H1 (cell line): ENCODE measurements around the gene MACC1. TPM values are rescaled to one million over a fixed set of nuclear protein-coding genes. Genes with fewer than 3 reads are reported as not detected.

Source experiments
- CTCF ChIA-PET: fragments of 300-600 bp; sonication (Branson Sonifier 250); formaldehyde crosslinking; loops from one replicate; lab custom pipeline; 2021; ENCODE audit not compliant: partially characterized antibody; lab: Charles Lee
- POLR2A ChIA-PET: fragments of 300-600 bp; sonication (Branson Sonifier 250); formaldehyde crosslinking; loops from one replicate; lab custom pipeline; 2021; ENCODE audit warnings: inconsistent platforms; ENCODE audit not compliant: partially characterized antibody; lab: Charles Lee
- DNase-seq, 2 experiments: peaks; one replicate each; pipeline versions ENCODE4 v3.0.0 to v3.0.0-alpha.2; 2010 to 2022; ENCODE audit warnings: low spot score in 2 of 2, low read depth in 1 of 2, mixed read lengths in 1 of 2
- FAIRE-seq: peaks from 2 replicates; lab custom pipeline; 2011; peaks lifted over from hg19 to GRCh38; lab: Jason Lieb, UNC
- H2AFZ ChIP-seq: 2 replicates; pipeline ENCODE4 v1.8.1; 2012; ENCODE audit warnings: low read length, inconsistent platforms
- H2AK5ac ChIP-seq: 2 replicates; pipeline ENCODE4 v1.6.1; 2013; ENCODE audit warnings: low read depth, low read length
- H2BK120ac ChIP-seq: replicated peaks from 2 replicates; pipeline ENCODE3; 2013; ENCODE audit warnings: low read depth, low read length, inconsistent platforms
- H2BK12ac ChIP-seq: 2 replicates; pipeline ENCODE4 v1.6.1; 2013; ENCODE audit warnings: low read depth, low read length
- H2BK15ac ChIP-seq: 2 replicates; pipeline ENCODE4 v1.6.1; 2013; ENCODE audit warnings: low read length
- H2BK20ac ChIP-seq: 2 replicates; pipeline ENCODE4 v1.6.1; 2013; ENCODE audit warnings: low read length
- H2BK5ac ChIP-seq: 2 replicates; pipeline ENCODE4 v1.6.1; 2013; ENCODE audit warnings: low read depth, low read length
- H3K14ac ChIP-seq: 2 replicates; pipeline ENCODE4 v1.6.1; 2013; ENCODE audit warnings: inconsistent platforms; ENCODE audit not compliant: insufficient read length
- H3K18ac ChIP-seq: 2 replicates; pipeline ENCODE4 v1.6.1; 2013; ENCODE audit warnings: low read length; ENCODE audit errors: extremely low read depth
- H3K23ac ChIP-seq: 2 replicates; pipeline ENCODE4 v1.6.1; 2013; ENCODE audit warnings: inconsistent platforms; ENCODE audit not compliant: insufficient read length
- H3K23me2 ChIP-seq: 2 replicates; pipeline ENCODE4 v1.6.1; 2013; ENCODE audit warnings: low read depth, low read length
- H3K27ac ChIP-seq: 2 replicates; pipeline ENCODE4 v1.6.1; 2011; ENCODE audit warnings: low read depth, low read length, inconsistent platforms
- H3K27me3 ChIP-seq, 4 experiments: replicated peaks in 1 of 4; 1 replicate in 1 of 4; 2 replicates in 3 of 4; pipeline versions ENCODE4 v1.6.1 to v1.8.1; 2011 to 2013; ENCODE audit warnings: low read length in 3 of 4, mild to moderate bottlenecking in 3 of 4, inconsistent platforms in 2 of 4, mixed read lengths in 2 of 4, moderate library complexity in 1 of 4; ENCODE audit not compliant: control insufficient read depth in 3 of 4, insufficient read depth in 3 of 4; ENCODE audit errors: extremely low read depth in 1 of 4
- H3K36me3 ChIP-seq, 4 experiments: 2 replicates each; pipeline versions ENCODE4 v1.6.1 to v1.8.1; 2011 to 2013; ENCODE audit warnings: mild to moderate bottlenecking in 4 of 4, low read length in 3 of 4, moderate library complexity in 2 of 4, control low read depth in 1 of 4, inconsistent platforms in 1 of 4; ENCODE audit not compliant: insufficient read depth in 4 of 4, control insufficient read depth in 2 of 4
- H3K4ac ChIP-seq: replicated peaks from 2 replicates; pipeline ENCODE3; 2013; ENCODE audit warnings: low read length, low read depth, mixed read lengths, inconsistent platforms; ENCODE audit not compliant: insufficient read length
- H3K4me1 ChIP-seq, 4 experiments: replicated peaks in 1 of 4; 1 replicate in 1 of 4; 2 replicates in 3 of 4; pipeline versions ENCODE4 v1.6.1 to v1.8.1; 2011 to 2013; ENCODE audit warnings: low read length in 3 of 4, inconsistent platforms in 2 of 4, mixed read lengths in 1 of 4; ENCODE audit not compliant: insufficient read depth in 4 of 4, control insufficient read depth in 3 of 4
- H3K4me2 ChIP-seq, 2 experiments: 2 replicates each; pipeline versions ENCODE4 v1.6.1 to v1.8.1; 2011 to 2013; ENCODE audit warnings: low read depth in 2 of 2, low read length in 2 of 2, control low read depth in 1 of 2, inconsistent platforms in 1 of 2, mild to moderate bottlenecking in 1 of 2; ENCODE audit not compliant: insufficient read depth in 1 of 2
- H3K4me3 ChIP-seq, 4 experiments: fragments of 200-600, 300-600 bp in 1 of 4; sonication (generic), shearing (Covaris generic), sonication (Bioruptor Twin) in 1 of 4; 2 replicates each; pipeline versions ENCODE4 v1.5.1 to v1.8.1; 2011 to 2016; ENCODE audit warnings: low read length in 4 of 4, low read depth in 3 of 4, control low read depth in 2 of 4, inconsistent platforms in 2 of 4, mild to moderate bottlenecking in 2 of 4, mixed read lengths in 1 of 4, moderate library complexity in 1 of 4; ENCODE audit not compliant: insufficient read depth in 2 of 4; ENCODE audit errors: extremely low read depth in 1 of 4
- H3K56ac ChIP-seq: replicated peaks from 2 replicates; pipeline ENCODE3; 2013; ENCODE audit warnings: low read depth, mild to moderate bottlenecking, mixed read lengths, low read length, inconsistent platforms; ENCODE audit not compliant: insufficient read length
- H3K79me1 ChIP-seq: 2 replicates; pipeline ENCODE4 v1.6.1; 2013; ENCODE audit warnings: low read depth, low read length, control low read depth
- H3K79me2 ChIP-seq, 2 experiments: 2 replicates each; pipeline versions ENCODE4 v1.6.1 to v1.8.1; 2012 to 2013; ENCODE audit warnings: low read length in 2 of 2, mild to moderate bottlenecking in 2 of 2, inconsistent platforms in 1 of 2; ENCODE audit not compliant: insufficient read depth in 2 of 2, control insufficient read depth in 1 of 2
- H3K9ac ChIP-seq, 4 experiments: replicated peaks in 1 of 4; 1 replicate in 1 of 4; 2 replicates in 3 of 4; pipeline versions ENCODE4 v1.6.1 to v1.8.1; 2011 to 2013; ENCODE audit warnings: low read depth in 3 of 4, low read length in 3 of 4, control low read depth in 2 of 4, mild to moderate bottlenecking in 2 of 4, moderate library complexity in 2 of 4, inconsistent platforms in 1 of 4; ENCODE audit errors: extremely low read depth in 1 of 4
- H3K9me3 ChIP-seq, 2 experiments: 2 replicates each; pipeline versions ENCODE4 v1.6.1 to v1.8.1; 2012 to 2013; ENCODE audit warnings: mild to moderate bottlenecking in 2 of 2, moderate library complexity in 2 of 2, control low read depth in 1 of 2, inconsistent platforms in 1 of 2, low read depth in 1 of 2, low read length in 1 of 2, mixed read lengths in 1 of 2; ENCODE audit not compliant: insufficient read depth in 2 of 2
- H4K20me1 ChIP-seq, 2 experiments: replicated peaks in 1 of 2; 2 replicates each; pipeline versions ENCODE3 to v1.8.1; 2011 to 2013; ENCODE audit warnings: inconsistent platforms in 2 of 2, low read length in 2 of 2, mild to moderate bottlenecking in 1 of 2; ENCODE audit not compliant: insufficient read depth in 2 of 2, control insufficient read depth in 1 of 2
- H4K5ac ChIP-seq: 2 replicates; pipeline ENCODE4 v1.6.1; 2013; ENCODE audit warnings: low read length, low read depth, mixed read lengths, inconsistent platforms; ENCODE audit not compliant: insufficient read length
- H4K8ac ChIP-seq: 2 replicates; pipeline ENCODE4 v1.8.0; 2013; ENCODE audit warnings: mild to moderate bottlenecking, moderate library complexity, low read length, inconsistent platforms; ENCODE audit not compliant: insufficient read depth; ENCODE audit errors: extremely low read depth
- H4K91ac ChIP-seq: replicated peaks from 2 replicates; pipeline ENCODE3; 2013; ENCODE audit warnings: low read length, mixed read lengths, inconsistent platforms; ENCODE audit not compliant: insufficient read length
- ASH2L ChIP-seq: fragments of 200-600, 300-600 bp; sonication (generic); IDR thresholded peaks from one replicate; pipeline ENCODE4 v1.7.1; 2017; ENCODE audit warnings: low read length
- ATF2 ChIP-seq: IDR thresholded peaks from 2 replicates; pipeline ENCODE4 v1.6.1; 2012; ENCODE audit warnings: low read length, inconsistent platforms
- BACH1 ChIP-seq: IDR thresholded peaks from 2 replicates; pipeline ENCODE4 v1.6.1; 2012; ENCODE audit warnings: low read length, improper control_type of control experiment
- POU5F1 ChIP-seq: IDR thresholded peaks from 2 replicates; pipeline ENCODE4 v1.6.1; 2011; ENCODE audit warnings: low read depth, mild to moderate bottlenecking, low read length, moderate library complexity
- RBBP5 ChIP-seq: IDR thresholded peaks from 2 replicates; pipeline ENCODE4 v1.7.1; 2012; ENCODE audit warnings: low read depth, mild to moderate bottlenecking, inconsistent platforms, low read length, moderate library complexity, borderline replicate concordance
- SIN3A ChIP-seq, 2 experiments: IDR thresholded peaks in 1 of 2; conservative IDR thresholded peaks in 1 of 2; 2 replicates each; pipeline ENCODE4 v1.6.1; 2011 to 2012; ENCODE audit warnings: low read length in 2 of 2, improper control_type of control experiment in 1 of 2, low read depth in 1 of 2, mild to moderate bottlenecking in 1 of 2
- SP4 ChIP-seq: IDR thresholded peaks from 2 replicates; pipeline ENCODE4 v1.6.1; 2012; ENCODE audit warnings: low read length, inconsistent platforms
- TAF1 ChIP-seq: IDR thresholded peaks from 2 replicates; pipeline ENCODE4 v1.6.1; 2011; ENCODE audit warnings: mild to moderate bottlenecking, low read depth, low read length
- TBP ChIP-seq: IDR thresholded peaks from 2 replicates; pipeline ENCODE4 v1.6.1; 2011; ENCODE audit warnings: low read depth, low read length, improper control_type of control experiment
- WGBS, 2 experiments: shearing (Covaris generic) in 1 of 2; methylation state at CpG; one replicate each; pipeline versions ENCODE4 v1.1.6 to v1.1.7; 2013 to 2015; ENCODE audit warnings: low lambda C conversion rate in 2 of 2, mixed read lengths in 2 of 2, inconsistent platforms in 1 of 2, low coverage in 1 of 2, missing lambda C conversion rate in 1 of 2; ENCODE audit not compliant: insufficient replicate concordance in 2 of 2, insufficient coverage in 1 of 2, insufficient read length in 1 of 2; ENCODE audit errors: extremely low coverage in 1 of 2, missing lambda C conversion rate in 1 of 2; 5-methylcytosine and 5-hydroxymethylcytosine counted together
- polyA plus RNA-seq, 7 experiments: library from polyadenylated mRNA; depleted of rRNA in 3 of 7; stranded (reverse) in 5 of 7; unstranded in 2 of 7; fragments of >200 nt in 5 of 7; fragments of 200-250 nt in 2 of 7; gene quantifications; 1 replicate in 5 of 7; 2 replicates in 1 of 7; 4 replicates in 1 of 7; pipeline versions ENCODE4 v1.2.1 to v1.2.3, GENCODE V29; 2011 to 2013; ENCODE audit warnings: missing spikeins in 2 of 7, mixed read lengths in 2 of 7
- total RNA-seq: library from RNA; stranded (reverse); fragmentation: NEBNext Ultra II Directional; extraction: Animal tissue kit (Norgen Biotek cat#: 25700); gene quantifications from 2 replicates; pipeline ENCODE4 v1.2.1, GENCODE V29; 2021

The MACC1 gene
- total and polyA plus RNA-seq, 2 of the 8 experiments (the other 6 are each of a cell fraction or from before 2014, with no cell fraction given): 2.0 to 17.2 TPM

GRCh38 chr7:20206104-20206896, 10.9 kb downstream of the MACC1 start:
- FAIRE-seq (no peak), DNase-seq (no peak)
- no peak overlapping the region for H3K27ac ChIP-seq
- H4K5ac ChIP-seq: no peak overlapping the region
- no peak overlapping the region for H3K23ac ChIP-seq
- H3K79me2 ChIP-seq: no peaks in the 10 kb centered on the region; a peak in 1 of 4 replicates
- no peak overlapping the region for H4K8ac ChIP-seq
- H3K36me3 ChIP-seq: peaks cover 0 to 8% (median 2%) of the 10 kb centered on the region in 4 experiments; a peak in 4 of 8 replicates
- no peak overlapping the region for H3K4me2 ChIP-seq
- no peak overlapping the region for H2AFZ ChIP-seq
- no peaks in the 10 kb centered on the region for H3K79me1 ChIP-seq
- POLR2A ChIA-PET: no interaction called here
- no peak overlapping the region for H3K56ac ChIP-seq
- TF ChIP-seq ASH2L: no peak
- no peak for TF ChIP-seq RBBP5
- no peak for TF ChIP-seq TAF1
- no peak for TF ChIP-seq SIN3A (conservative IDR thresholded peaks at IDR 0.05 in 1 of 2, IDR thresholded peaks at IDR 0.05 in 1 of 2; ENCODE audit: low read depth in 1 of 2, low read length in 2 of 2)
- no peak for TF ChIP-seq ATF2
- TF ChIP-seq TBP: no peak
- no peak for TF ChIP-seq SP4
- TF ChIP-seq POU5F1: no peak
- no peak for TF ChIP-seq BACH1
- no peak overlapping the region for H4K91ac ChIP-seq
- H3K14ac ChIP-seq: no peak overlapping the region
- H3K18ac ChIP-seq: no peak overlapping the region
- no peaks in the 10 kb centered on the region for H4K20me1 ChIP-seq
- H2BK5ac ChIP-seq: no peak overlapping the region
- H3K4me1 ChIP-seq: peaks cover 0 to 3% (median 3%) of the 10 kb centered on the region in 4 experiments; a peak in 4 of 7 replicates
- no peak overlapping the region for H2BK20ac ChIP-seq
- H3K23me2 ChIP-seq: no peaks in the 10 kb centered on the region
- peaks cover 24 to 26% of the 10 kb centered on the region in 2 experiments for H3K9me3 ChIP-seq
- no peaks in the 10 kb centered on the region for H3K27me3 ChIP-seq
- H2BK12ac ChIP-seq: no peak overlapping the region
- no peak overlapping the region for H2BK15ac ChIP-seq
- CTCF ChIA-PET: no interaction called here
- H2BK120ac ChIP-seq: no peak overlapping the region
- H3K9ac ChIP-seq: no peak overlapping the region
- H3K4ac ChIP-seq: no peak overlapping the region
- H3K4me3 ChIP-seq: no peak overlapping the region
- no peak overlapping the region for H2AK5ac ChIP-seq
- WGBS, 2 experiments: 89% methylated on average over 2 of the region's 2 CpGs; no CpG with 5 or more reads in 1 of the 2 experiments
